Activated CD4-positive, alpha-beta T cell treated with anti-CD3 and anti-CD28 coated beads, Interleukin-2, amount 50 U/mL, for 24 hours (primary cell): Measurements from ENCODE around the gene GZF1.
A peak's percentile ranks its signal among the peaks of the same experiment; 100 is the strongest.

Source experiments
- DNase-seq, 2 donors: peaks; one replicate each; pipeline ENCODE4 v3.0.0-alpha.2; 2020; ENCODE audit warnings: low read depth in 1 of 2, low spot score in 1 of 2

Gene GZF1

GRCh38 chr20:23404196-23404595 is 42.2 kb downstream of the GZF1 start:
- no peak for DNase-seq

DNA sequence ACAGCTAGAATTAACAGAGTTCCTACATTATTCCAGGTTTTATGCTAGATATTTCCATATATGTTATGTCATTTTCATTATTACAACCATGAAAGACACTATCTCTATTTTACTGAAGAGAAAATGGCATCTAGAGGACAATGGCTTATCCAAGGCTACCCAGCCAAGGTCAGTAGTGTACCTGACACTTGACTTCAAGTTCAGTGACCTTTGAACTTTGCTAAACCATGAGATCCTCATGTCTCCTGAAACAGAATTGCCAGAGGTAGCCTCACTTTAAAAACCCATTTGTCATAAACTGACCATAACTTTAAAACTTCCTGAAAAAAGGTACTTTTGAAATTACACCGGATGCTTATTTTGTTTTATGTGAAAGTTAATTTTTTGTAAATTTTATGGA is 44.9 kb downstream of the GZF1 start:
- no peak for DNase-seq

GRCh38 chr20:23407781-23408464 is 45.9 kb downstream of the GZF1 start:
- DNase-seq, result no peak

- no peak for DNase-seq
Observed at GRCh38 chr20:23408957-23409356, 47.0 kb downstream of the GZF1 start.

- DNase-seq, result no peak
Observed at GRCh38 chr20:23409800-23410199, 47.8 kb downstream of the GZF1 start.

- no peak for DNase-seq
Observed at GRCh38 chr20:23410916-23411695, 49.1 kb downstream of the GZF1 start.

- DNase-seq, result no peak
Observed at GRCh38 chr20:23412026-23412425, 50.0 kb downstream of the GZF1 start.

GRCh38 chr20:23413862-23414422 is 52.0 kb downstream of the GZF1 start:
- DNase-seq, result no peak

DNA sequence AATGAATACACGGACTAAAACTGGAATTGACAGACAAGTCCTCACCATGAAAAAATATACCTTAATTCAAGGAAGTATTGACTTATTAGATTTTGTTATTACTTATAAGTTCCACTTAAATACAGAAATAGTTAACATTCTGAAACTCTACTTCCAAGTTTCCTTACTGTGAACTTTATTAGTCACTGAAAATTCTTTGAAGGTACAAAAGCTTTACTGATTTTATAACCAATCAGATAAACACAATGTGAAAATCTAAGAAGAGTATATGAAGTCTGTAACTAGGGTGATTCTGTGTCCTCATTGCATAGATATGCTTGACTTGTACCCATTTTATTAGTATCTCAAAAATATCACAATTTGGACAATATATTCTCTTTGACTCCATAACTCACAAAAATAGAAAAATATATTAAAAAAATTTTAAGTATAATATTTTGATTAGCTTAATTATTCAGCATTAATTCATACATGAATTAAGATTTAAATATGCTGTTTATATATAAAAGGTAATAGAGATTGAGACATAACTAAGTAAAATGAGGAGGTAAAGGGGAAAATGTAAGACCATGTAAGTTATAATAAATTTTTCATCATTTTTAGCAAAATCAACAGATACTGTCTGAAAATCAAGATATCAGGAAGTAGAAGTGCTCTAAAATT is 52.7 kb downstream of the GZF1 start:
- DNase-seq, result no peak

DNA sequence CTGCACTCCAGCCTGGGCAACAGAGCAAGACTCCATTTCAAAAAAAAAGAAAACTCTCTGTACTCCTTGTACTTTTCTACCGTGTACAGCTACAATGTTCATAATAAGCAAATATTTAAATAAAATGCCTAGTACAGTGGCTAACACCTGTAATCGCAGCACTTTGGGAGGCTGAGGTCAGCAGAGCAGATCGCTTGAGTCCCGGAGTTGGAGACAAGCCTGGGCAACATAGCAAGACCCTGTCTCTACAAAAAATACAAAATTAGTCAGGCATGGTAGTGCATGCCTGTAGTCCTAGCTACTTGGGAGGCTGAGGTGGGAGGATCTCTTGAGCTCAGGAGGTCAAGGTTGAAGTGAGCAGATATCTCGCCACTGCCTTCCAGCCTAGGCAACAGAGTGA is 53.6 kb downstream of the GZF1 start:
- no peak for DNase-seq

GRCh38 chr20:23415959-23416583 is 54.1 kb downstream of the GZF1 start:
- DNase-seq, result no peak

DNA sequence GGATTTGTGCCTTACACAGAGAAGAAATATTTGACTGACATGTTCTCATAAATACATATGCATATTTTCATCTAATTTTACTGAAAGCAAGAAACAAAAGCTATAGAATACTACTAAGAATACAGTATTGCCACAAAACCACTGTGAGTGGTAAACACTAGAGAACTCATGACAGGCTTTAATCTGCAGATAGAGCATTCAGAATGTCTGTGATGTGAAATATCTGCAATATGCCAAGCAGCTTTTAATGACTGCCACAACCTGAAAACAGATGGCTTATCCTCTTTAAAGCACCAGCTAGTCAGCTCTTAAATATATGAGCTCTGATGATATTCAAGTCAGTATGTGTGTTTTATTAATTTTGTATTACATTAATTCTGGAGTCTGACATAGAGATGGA is 55.9 kb downstream of the GZF1 start:
- no peak for DNase-seq

- no peak for DNase-seq
Observed at GRCh38 chr20:23419657-23419994, 57.6 kb downstream of the GZF1 start.

GRCh38 chr20:23419995-23420901 is 58.3 kb downstream of the GZF1 start:
- peak; percentile 24 to 28 for DNase-seq

GRCh38 chr20:23420943-23421931 is 59.3 kb downstream of the GZF1 start, which contains the start of gene NAPB:
TSS of gene NAPB (minus strand) at chr20:23421488. CDS start at chr20:23421402, 86 bp downstream.
- DNase-seq, result peak; percentile 81 to 88
